HG02623 (cell line): Measurements from ENCODE around the gene TTLL6.
"Not testable (repeated sequence)": the region's sequence is repeated elsewhere in the genome, so short reads cannot be mapped to it uniquely, and the experiment has no call there.

Source experiments
- ATAC-seq: cut with Tn5 transposase; IDR thresholded peaks from one replicate; pipeline ENCODE4 v1.9.1; 2021; ENCODE audit warnings: moderate library complexity; ENCODE audit not compliant: unreplicated experiment

TTLL6 gene

DNA sequence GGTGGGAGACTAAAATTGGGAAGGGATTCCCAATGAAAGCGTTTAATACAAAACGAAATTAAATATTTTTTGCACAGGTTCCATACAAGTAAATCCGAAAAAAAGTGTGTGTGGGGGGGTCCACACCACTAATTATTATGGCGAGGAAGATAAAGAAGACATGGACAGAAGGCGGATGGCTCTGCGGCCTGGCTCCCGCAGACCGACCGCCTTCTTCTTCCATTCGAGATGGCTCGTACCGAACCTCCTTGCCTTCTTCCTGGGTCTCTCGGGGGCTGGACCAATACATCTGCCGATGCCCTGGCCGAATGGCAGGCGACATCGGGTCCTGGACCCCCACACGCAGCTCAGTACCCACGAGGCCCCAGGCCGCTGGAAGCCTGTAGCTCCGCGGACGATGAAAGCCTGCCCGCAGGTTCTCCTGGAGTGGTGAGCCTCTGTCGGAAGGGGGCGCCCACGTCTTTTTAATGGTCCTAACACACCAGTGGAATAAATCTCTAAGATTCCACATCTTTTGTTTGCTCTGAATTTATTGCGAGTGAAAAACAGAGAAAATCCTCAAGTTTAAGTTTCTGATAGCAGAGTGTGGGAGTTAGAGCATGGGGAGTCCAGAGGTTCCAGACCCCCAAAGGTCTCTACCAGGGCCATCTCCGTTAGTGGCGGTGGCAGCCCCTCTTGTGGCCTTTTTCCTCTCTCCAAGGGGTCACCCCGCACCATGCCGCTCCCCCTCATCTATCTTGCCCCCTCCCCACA is 92.6 kb downstream of the TTLL6 start:
- no peak for ATAC-seq

DNA sequence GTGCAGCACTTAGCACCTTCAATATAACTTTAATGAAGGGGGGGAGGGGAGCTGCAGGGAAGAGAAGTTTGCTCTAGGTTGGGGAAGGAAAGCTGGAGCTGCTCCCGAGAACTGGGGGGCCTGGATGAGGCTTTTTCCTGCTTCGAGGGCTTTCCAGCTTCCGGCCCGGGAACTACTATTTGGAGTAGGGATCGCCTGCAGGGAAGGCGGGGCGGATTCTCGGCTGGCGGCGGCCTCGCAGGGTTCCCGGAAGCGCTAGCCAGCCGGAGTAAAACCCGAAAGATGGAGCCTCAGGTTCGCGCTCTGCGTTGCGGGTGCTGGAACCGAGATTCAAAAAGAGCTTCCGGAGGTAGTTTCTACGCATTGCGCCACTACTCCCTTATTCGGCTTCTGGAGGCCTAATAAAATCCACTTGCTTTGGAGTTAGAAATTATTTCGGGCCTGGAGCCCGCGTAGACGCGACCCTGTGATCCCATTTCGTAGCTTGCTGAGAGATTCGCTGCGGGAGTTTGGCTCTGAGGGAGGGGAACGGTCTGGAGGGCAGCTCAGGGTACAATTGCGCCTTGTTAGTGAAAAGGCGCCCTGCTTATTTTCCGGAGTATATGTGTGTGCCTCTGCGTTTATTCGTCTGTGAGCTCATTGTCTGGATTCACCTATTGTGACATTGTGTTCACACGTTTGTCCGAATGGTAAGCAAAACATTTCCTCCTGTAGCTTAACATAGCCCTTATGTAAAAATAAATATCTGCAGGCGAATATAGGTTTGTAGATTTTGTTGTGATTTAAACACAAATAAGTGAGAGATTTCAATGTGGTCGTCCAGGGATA is 93.4 kb downstream of the TTLL6 start:
- ATAC-seq, result no peak

DNA sequence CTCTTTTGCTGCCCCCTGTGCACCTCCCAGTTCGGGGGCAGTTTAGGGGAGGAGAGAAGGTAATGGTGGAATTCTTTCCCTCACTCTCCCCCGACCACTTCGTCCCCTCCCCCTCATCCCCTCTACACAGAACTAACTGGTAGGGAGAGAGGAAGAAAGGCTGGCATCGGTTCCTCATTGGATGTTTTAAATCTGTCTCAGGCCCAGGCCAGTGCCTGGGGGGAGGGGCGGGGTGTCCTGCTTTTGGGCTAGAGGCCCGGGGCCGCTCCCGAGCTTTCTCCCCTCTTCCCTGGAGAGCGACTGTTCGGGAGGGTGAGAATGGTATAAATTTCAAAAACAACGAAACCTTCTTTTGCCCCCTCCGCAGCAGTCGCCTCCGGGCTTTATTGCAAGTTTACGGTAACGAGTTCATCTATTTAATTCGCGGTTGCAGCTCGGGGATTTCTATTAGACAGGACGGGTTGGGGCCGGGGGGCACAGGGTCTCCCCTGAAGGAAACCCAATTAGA is 94.1 kb downstream of the TTLL6 start, which contains the start of gene PRAC2:
PRAC2 (plus strand) TSS at position 271 of the 508 bp plus-strand sequence. CDS start 1,226 bp downstream, outside the sequence.
- ATAC-seq, result no peak

DNA sequence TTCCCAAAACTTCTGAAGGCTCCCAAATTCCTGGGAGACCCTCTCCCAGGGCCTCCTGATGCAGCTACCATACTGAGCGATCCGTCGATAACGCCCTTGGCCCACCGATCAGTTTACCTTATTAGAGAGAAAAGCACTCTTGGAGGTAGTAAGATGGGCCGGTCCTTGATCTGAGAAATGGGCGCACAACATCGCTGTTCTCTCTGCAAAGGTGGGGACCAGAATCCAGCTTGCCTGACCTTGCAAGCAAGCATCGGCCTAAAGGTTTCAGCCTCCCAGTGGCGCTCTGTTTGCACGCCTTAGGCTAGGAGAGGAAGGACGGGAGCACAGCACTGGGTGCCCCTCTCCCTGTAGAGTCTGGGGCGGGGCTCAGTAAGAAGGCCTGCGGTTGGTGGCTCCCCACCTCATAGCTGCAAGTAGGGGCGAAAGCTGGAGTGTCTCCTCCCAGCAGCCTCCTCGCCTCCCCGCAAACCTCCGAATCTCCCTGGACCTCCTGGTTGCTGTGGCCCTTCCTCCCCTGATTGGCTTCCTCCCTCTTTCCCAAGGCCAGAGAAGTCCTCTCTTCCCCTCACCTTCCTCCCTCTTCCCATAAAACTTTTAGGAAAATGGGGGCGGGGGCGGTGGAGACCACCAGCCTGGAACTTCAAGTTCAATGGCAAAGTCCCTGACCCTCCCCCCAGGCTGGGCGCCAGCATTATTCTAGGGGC is 94.7 kb downstream of the TTLL6 start, which contains the start of gene PRAC1:
PRAC1 (minus strand) TSS at position 318 of the 707 bp plus-strand sequence; CDS start at position 192, 126 bp downstream.
- ATAC-seq, result no peak

DNA sequence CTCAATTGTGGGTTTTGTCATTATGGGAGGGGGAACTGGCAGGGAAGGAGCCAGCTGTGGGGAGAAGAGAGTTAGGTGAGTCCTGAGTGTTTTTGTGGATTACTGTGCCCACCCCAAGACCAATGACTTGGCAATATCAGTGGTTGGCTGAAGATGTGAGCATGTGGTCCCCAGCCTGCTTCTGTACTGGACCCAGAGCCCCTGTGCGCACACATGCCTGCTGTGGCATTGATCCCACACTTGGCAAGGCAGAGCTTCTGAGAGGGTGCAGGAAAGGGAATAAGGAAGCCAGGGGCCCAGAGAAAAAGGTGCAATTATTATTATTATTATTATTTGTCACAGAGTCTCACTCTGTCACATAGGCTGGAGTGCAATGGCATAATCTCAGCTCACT is 96.0 kb downstream of the TTLL6 start:
- no peak for ATAC-seq

DNA sequence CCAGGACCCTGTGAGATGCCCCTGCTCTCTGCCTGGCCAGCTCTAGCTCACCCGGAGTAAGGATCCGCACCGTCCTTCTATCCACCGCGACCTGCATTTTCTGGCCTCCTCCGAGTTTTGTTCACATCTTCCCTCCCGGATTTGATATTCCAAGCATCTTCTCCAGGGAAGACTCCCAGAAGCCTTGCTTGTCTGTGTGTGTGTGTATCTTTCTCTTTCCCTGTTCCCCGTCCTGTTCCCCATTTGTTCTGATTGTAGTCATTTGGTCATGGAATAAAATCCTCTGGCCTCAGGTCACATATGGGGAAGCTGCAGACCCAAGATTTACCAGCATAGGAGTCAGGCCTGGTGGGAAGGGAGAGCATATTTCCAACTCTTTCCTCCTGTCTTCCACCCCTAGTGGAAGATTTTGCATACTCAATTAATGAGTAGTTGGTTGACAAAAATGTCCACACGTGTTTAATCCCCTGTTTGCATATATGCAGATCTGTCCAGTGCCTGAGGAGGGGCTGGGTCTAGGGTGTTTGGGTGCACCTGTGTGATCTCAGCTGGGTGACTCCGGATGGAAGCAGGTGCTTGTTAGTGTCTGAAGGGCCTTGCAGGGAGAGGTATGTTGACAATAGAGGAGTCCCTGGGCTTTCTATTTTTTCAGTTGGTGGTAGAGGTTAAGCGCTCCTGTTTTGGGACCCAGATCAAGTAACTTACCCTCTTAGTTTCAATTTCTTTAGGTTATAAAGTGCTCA is 96.6 kb downstream of the TTLL6 start:
- no peak for ATAC-seq

DNA sequence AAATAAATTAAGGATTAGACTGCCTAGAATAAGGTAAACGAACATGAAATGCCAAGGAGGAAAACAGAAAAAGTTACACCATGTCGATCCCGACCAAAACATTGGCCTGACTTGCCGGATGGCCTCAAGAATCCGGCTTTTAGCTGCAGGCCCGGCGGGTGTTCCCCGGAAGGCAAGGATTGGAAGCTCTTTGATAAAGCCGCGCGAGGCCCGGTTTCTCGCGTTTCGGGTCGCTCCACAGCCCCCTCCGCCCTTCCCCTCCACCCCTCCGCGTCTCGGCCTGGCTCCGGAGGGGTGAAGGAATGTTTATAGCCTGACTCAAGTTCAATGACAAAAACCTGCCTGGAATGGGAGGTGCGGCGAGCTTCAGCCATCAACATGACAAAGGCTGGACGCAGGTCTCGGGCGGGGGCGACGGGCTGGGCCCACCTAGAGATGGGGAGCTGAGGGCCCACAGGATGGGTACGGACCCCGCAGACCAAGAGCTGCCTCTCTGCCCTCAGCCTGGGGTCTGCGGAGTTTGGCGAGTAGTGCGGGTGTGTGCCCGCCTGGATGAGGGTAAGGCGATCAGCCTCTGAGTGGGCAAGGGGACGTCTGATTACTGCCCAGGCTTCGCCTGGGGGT is 97.3 kb downstream of the TTLL6 start:
- no peak for ATAC-seq

DNA sequence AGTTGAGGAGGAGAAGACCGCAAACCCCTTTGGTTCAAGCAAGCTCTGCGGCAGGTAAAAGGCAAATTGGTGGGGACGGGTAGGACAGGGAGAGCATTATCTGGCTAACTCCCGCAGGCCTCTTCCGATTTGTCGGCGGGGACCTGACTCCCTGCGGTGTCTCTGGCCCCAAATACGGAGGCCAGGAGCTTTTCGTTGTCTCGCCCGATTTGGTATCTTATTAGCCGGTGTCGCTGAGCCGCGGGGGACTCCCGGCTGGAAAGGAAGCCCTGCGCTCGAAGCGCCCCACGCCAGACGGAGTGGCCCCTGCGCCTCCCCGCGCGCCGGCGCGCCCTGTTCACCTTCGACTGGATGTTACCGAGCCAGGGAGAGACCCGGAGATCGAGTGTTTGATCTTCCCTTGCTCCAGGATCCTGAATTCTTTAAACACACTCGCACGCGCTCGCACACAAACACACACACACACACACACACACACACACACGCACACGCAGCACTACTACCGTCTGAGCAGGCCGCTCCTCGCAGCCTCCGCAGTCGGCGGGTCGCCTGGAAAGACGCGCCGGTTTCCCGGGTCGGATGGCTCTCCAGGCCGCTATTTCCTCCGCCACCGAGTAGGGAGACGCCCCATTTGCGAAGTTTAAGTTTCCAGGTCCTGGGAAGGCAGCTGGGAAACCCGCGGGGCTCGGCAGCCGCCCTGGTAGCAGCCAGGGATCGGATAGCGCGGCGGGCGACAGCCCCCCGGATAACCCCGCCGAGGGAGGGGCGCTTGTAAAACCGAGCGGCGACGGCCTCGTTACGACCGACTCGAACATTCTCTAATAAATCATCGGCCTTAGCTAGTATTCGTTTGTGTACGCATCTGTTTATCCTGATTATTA is 98.0 kb downstream of the TTLL6 start:
- ATAC-seq, result no peak

DNA sequence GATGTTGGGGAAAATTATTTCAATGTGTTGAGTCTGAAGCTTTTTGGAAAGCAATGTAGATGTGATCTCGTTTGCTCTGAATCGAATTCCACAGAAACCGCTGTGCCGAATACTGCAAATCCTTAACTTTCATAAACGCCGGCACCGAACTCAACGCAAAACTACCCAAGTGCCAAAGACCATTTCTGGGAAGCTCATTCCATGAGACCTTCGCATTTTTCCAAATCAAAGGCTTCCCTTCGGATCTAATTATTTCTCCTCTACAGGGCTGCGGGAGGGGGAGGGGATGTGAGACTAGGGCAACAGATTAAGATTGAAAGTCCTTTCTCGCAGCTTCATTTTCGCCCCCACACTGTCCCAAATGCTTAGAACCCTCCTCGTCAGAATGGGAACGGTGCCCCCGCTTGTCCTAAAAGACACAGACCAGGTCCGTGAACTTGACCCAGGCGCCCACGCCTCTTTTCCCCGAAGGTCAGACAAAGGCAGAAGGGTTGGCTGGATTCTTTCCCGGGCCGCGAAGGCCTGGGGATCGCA is 98.7 kb downstream of the TTLL6 start:
- no peak for ATAC-seq

DNA sequence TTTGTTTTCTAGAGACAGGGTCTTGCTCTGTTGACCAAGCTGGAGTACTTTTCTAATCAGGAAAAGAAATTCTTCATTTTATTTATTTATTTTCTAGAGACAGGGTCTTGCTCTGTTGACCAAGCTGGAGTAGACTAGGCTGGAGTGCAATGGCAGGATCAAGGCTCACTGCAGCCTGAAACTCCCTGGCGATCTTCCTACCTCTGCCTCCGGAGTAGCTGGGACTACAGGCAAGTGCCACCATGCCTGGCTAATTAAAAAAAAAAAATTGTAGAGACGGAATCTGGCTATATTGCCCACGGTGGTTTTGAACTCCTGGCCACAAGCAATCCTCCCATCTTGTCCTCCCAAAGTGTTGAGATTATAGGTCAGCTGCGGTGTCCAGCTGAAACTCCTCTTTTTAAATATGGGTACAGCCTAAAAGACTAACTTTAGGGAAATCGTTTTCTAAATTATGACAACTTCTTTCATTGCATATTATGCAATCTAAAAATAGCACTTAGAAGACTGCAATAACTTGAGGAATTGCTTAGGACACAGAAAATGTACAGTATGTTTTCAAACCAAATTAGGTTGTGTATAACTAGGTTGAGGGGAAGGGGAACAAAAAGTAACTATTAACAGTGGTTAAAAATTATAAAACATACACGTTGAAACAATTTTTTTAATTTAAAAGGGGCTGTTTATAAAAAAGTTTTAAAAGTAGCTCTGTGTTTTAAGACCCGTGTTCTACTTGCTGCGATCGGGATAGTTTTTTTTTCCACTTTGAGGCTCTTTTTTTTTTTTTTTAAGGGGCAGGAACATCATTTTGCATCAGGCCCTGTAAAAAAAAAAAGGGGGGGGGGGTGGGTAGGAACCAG is 99.4 kb downstream of the TTLL6 start:
- ATAC-seq, result no peak

DNA sequence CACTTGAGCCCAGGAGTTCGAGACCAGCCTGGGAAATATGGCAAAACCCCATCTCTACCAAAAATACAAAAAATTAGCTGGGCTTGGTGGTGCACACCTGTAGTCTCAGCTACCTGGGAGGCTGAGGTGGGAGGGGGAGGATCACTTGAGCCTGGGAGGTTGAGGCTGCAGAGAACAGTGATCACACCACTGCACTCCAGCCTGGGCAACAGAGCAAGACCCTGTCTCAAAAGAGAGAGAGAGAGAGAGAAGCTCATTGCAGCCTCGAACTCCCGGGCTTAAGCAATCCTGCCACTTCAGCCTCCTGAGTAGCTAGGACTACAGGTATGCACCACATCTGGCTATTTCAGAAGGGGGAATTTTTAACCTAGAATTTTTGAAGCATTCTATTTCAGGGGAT is 100.5 kb downstream of the TTLL6 start:
- not testable (repeated sequence) for ATAC-seq

DNA sequence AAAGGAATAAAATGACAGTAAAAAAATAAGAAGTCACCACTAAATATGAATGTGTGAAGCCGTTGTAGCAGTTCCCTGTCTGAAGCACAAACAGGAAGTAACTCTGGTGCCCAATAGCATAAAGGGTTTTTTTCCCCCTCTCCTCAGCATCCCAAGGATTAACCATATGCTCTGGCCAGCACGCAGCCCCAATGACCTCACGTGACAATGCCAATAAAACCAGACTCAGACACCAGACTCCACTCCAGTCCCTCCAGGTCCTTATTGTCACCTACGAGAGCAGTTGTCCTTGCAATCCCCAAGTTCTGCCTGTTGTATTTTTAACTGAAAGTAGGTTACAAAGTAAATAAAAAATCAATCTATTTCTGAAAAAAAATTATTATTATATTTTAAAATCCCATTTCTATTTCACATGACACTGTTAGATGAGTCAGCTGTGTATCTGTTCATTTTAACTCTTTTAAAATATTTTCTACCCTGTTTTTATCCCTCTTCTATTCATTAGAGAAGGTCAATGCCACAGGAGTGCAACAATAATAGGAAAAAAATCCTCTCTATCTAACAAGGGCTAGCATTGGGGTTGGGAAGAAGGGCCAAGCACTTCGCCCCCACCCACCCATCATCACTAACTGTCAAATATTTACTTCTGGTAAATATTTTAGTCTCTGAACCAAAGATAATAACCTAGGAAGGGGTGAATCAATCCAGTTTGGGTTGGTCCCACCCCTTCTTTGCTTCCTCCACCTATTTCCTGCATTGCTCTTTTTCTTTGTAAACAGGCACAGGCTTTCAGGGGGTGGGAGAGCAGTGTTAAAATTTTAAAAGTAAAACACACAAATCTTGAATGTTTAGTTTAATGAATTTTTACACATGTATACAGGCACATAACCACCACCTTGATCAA is 101.3 kb downstream of the TTLL6 start:
- ATAC-seq, result no peak
